Right lobe of liver (tissue), 6 donors: ENCODE data around the gene EVA1A. TPM values are rescaled to one million over a fixed set of nuclear protein-coding genes. Genes with fewer than 3 reads are reported as not detected.

Source experiments
- ATAC-seq, 4 donors: fragments of 200-7000 bp; cut with Tn5 transposase; one replicate each; pipeline ENCODE4 v1.9.1; 2020; ENCODE audit warnings: mild to moderate bottlenecking in 4 of 4, moderate library complexity in 4 of 4
- DNase-seq, 3 donors: peaks; one replicate each; pipeline ENCODE4 v3.0.0-alpha.2; 2020
- H3K27ac ChIP-seq, 3 donors: fragments of 200-600 bp; one replicate each; pipeline ENCODE4 v1.8.0; 2022
- H3K27me3 ChIP-seq, 2 donors: fragments of 200-600 bp; one replicate each; pipeline ENCODE4 v1.8.0; 2022
- H3K36me3 ChIP-seq, 4 donors: fragments of 200-600 bp; sonication (generic) in 1 of 4; one replicate each; pipeline versions ENCODE4 v1.5.1 to v1.8.0; 2017 to 2022; ENCODE audit warnings: control low read depth in 1 of 4
- H3K4me1 ChIP-seq, 4 donors: fragments of 200-600 bp; sonication (generic) in 1 of 4; one replicate each; pipeline versions ENCODE4 v1.5.1 to v1.8.0; 2017 to 2022; ENCODE audit warnings: control low read depth in 1 of 4
- H3K4me3 ChIP-seq, 3 donors: fragments of 200-600 bp; one replicate each; pipeline ENCODE4 v1.8.0; 2022
- H3K9me3 ChIP-seq, 4 donors: fragments of 200-600 bp; sonication (generic) in 1 of 4; one replicate each; pipeline versions ENCODE4 v1.5.1 to v1.8.0; 2017 to 2022; ENCODE audit warnings: control low read depth in 1 of 4
- POLR2A ChIP-seq: fragments of 450-650 bp; IDR thresholded peaks from one replicate; pipeline ENCODE4 v1.6.1; 2017; ENCODE audit warnings: antibody characterized with exemption, mild to moderate bottlenecking
- WGBS: methylation state at CpG from one replicate; pipeline ENCODE4 v1.1.6; 2018; ENCODE audit warnings: low coverage, low lambda C conversion rate; ENCODE audit not compliant: insufficient coverage; ENCODE audit errors: missing lambda C conversion rate; 5-methylcytosine and 5-hydroxymethylcytosine counted together
- intact Hi-C, 2 donors: fragments of 100-400 bp; cut with DNase I; formaldehyde crosslinking; loops; one replicate each; pipeline versions ENCODE4 v1.11.2 to v1.14.1; 2022
- total RNA-seq, 6 experiments: library from RNA; depleted of rRNA in 2 of 6; stranded (reverse); fragments of >200 nt in 2 of 6; fragmentation: NEBNext Ultra II Directional in 3 of 6; extraction: Animal tissue kit (Norgen Biotek cat#: 25700) in 3 of 6; gene quantifications; one replicate each; pipeline versions ENCODE4 v1.1.0 to v1.2.4, GENCODE V29; 2016 to 2023
- TF ChIP-seq, protein P1 (sequence below), 4 donors: fragments of 200-600 bp in 3 of 4; fragments of 450-650 bp in 1 of 4; IDR thresholded peaks; one replicate each; pipeline versions ENCODE4 v1.5.1 to v1.8.0; 2016 to 2022; ENCODE audit warnings: antibody characterized with exemption in 4 of 4, mild to moderate bottlenecking in 2 of 4
- donor health status: DM: no; HTN: yes; CAD: no.
- donor health status: DM: no; HTN: no; CAD: no.
- donor health status: DM: no; HTN: no; CAD: no.
- donor health status: DM: no; HTN: yes; CAD: no.
- donor health status: DM: no; HTN: yes; CAD: no.

Gene EVA1A
- total RNA-seq, 6 experiments from 2014 or later: 30.6 to 125 (median 74.5) TPM

- WGBS: no CpG with 5 or more reads among the region's 9 CpGs
- Histone ChIP-seq H3K9me3 (no peaks in the 10 kb centered on the region), H3K27ac (no peak overlapping the region), H3K4me1 (peaks cover 0 to 6% (median 0%) of the 10 kb centered on the region in 4 donors), H3K36me3 (no peaks in the 10 kb centered on the region), H3K4me3 (no peak overlapping the region), H3K27me3 (no peaks in the 10 kb centered on the region)
- no peak for ATAC-seq
- intact Hi-C loops: no loop called here
- TF ChIP-seq, protein P1, sequence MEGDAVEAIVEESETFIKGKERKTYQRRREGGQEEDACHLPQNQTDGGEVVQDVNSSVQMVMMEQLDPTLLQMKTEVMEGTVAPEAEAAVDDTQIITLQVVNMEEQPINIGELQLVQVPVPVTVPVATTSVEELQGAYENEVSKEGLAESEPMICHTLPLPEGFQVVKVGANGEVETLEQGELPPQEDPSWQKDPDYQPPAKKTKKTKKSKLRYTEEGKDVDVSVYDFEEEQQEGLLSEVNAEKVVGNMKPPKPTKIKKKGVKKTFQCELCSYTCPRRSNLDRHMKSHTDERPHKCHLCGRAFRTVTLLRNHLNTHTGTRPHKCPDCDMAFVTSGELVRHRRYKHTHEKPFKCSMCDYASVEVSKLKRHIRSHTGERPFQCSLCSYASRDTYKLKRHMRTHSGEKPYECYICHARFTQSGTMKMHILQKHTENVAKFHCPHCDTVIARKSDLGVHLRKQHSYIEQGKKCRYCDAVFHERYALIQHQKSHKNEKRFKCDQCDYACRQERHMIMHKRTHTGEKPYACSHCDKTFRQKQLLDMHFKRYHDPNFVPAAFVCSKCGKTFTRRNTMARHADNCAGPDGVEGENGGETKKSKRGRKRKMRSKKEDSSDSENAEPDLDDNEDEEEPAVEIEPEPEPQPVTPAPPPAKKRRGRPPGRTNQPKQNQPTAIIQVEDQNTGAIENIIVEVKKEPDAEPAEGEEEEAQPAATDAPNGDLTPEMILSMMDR (IDR thresholded peaks at IDR 0.05): no peak
- no peak for TF ChIP-seq POLR2A
- no peak for DNase-seq
Measured at GRCh38 chr2:75564026-75564688, 3.4 kb upstream of the EVA1A start.

DNA sequence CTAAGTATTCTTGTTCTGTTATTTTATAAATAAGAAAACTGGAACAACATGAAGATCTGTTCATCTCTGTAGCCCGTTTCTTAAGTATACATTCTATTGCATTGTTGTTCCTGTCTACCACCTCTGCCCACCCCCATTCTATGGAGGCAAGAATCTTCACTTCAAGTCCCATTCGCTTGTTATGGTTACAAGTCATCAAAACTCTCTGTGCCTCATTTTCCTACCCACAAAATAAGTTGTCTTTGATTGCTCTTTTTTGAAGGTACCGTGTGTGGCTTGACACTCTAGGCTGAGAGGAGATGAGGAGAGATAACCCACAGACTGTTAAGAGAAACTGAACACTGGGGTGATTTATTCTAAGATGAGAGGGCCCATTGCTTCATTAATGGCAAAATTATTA is 2.9 kb upstream of the EVA1A start:
- Histone ChIP-seq H3K27ac (no peak overlapping the region), H3K4me1 (peaks cover 0 to 8% (median 0%) of the 10 kb centered on the region in 4 donors), H3K4me3 (no peak overlapping the region), H3K27me3 (no peaks in the 10 kb centered on the region), H3K36me3 (no peaks in the 10 kb centered on the region), H3K9me3 (no peaks in the 10 kb centered on the region)
- no peak for DNase-seq
- intact Hi-C loops: no loop called here
- TF ChIP-seq, protein P1 (IDR thresholded peaks at IDR 0.05): no peak
- TF ChIP-seq POLR2A: no peak
- 75% methylated on average over 3 of the region's 3 CpGs for WGBS
- ATAC-seq: no peak

DNA sequence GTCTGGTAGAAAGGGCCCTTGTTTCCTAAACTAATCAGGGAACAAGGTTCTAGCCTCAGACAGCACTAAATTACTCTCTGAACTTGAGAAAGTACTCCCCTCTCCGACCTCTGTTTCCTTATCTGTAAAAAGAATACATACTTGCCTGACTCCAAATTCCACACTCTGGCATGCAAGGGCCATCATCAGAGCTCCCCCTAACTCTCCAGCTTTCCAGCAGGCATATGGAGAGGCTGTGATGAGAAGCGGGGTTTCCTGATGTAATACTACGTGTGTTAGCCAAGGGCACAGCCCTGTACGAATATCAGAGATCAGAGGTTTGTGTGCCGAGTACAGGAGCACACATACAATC is 1.8 kb upstream of the EVA1A start:
- no peak for ATAC-seq
- H3K9me3 ChIP-seq: no peaks in the 10 kb centered on the region
- intact Hi-C loops: no loop called here
- peaks cover 0 to 8% (median 0%) of the 10 kb centered on the region in 4 donors for H3K4me1 ChIP-seq
- 43% methylated on average over 5 of the region's 5 CpGs for WGBS
- no peaks in the 10 kb centered on the region for H3K27me3 ChIP-seq
- TF ChIP-seq, protein P1 (IDR thresholded peaks at IDR 0.05): no peak
- TF ChIP-seq POLR2A: no peak
- no peak overlapping the region for H3K27ac ChIP-seq
- H3K4me3 ChIP-seq: no peak overlapping the region
- H3K36me3 ChIP-seq: no peaks in the 10 kb centered on the region
- no peak for DNase-seq

DNA sequence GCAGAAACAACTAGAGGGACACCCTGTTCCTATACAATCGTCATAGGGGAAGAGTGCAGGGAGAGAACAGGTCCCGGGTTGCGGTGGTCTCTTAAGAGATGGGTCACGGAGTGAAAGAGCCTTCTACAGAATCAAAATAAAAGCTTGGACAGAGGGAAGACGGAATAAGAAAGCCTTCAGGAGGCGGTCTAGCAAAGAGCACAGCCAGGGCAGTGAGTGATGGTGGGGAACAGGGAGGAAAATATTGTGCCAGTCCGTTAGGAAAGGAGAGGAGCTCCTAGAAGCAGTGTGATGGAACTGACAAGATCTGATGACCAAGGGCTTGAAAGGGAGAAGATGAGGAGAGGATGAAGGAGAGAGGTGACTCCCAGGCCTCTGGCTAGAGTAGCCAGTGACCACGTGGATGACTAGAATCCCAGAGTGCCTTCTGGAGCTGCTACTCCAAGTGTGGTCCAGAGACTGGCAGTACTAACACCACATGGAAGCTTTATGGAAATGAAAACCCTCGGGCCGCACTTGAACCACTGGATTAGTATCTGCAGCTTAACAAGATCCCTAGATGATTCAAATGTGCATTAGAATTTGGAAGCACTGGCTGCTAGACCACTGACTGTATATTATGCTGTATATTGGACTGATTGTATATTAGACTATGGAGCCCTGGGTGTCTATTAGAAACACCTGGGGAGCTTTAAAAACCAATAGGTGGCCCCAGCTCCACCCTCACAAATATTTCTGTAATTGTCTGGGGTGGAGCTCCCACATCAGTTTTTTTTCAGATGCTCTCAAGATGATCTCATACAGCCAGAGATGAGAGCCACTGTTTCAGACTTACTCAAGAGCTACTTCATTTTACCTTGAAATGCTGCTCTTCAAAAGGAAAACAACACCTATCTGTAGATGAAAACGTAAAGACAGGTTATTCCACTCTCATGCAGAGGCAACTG is 1.1 kb upstream of the EVA1A start:
- Histone ChIP-seq H3K9me3 (no peaks in the 10 kb centered on the region), H3K4me3 (peak overlapping the region in 1 of 3 donors; percentile 45), H3K4me1 (peaks cover 0 to 8% (median 0%) of the 10 kb centered on the region in 4 donors), H3K36me3 (no peaks in the 10 kb centered on the region), H3K27me3 (no peaks in the 10 kb centered on the region), H3K27ac (peak overlapping the region in 1 of 3 donors; percentile 91)
- TF ChIP-seq, protein P1 (IDR thresholded peaks at IDR 0.05): no peak
- no peak for TF ChIP-seq POLR2A
- WGBS: 81% methylated on average over 9 of the region's 11 CpGs
- intact Hi-C loops: no loop called here
- DNase-seq: no peak
- ATAC-seq: no peak
